MG63 (cell line): Measurements from ENCODE around the gene CFAP73. TPM values are rescaled to one million over a fixed set of nuclear protein-coding genes. Genes with fewer than 3 reads are reported as not detected.

Experiments used
- DNase-seq: peaks from one replicate; pipeline ENCODE4 v3.0.0-alpha.2; 2020
- H3K27me3 ChIP-seq: fragments of 250-450 bp; sonication (Bioruptor Pico); 2 replicates; pipeline ENCODE4 v1.5.1; 2020; ENCODE audit warnings: mild to moderate bottlenecking, moderate library complexity
- H3K36me3 ChIP-seq: fragments of 250-450 bp; sonication (Bioruptor Pico); 2 replicates; pipeline ENCODE4 v1.5.1; 2020; ENCODE audit warnings: mild to moderate bottlenecking, moderate library complexity
- H3K4me3 ChIP-seq: fragments of 250-450 bp; sonication (Bioruptor Pico); 2 replicates; pipeline ENCODE4 v1.5.1; 2020; ENCODE audit warnings: mild to moderate bottlenecking, moderate library complexity
- H3K9me3 ChIP-seq: fragments of 250-450 bp; sonication (Bioruptor Pico); 2 replicates; pipeline ENCODE4 v1.5.1; 2020; ENCODE audit warnings: mild to moderate bottlenecking, moderate library complexity
- total RNA-seq: library from RNA; depleted of rRNA; stranded (reverse); fragments of >200 nt; shearing (Covaris generic); gene quantifications from 2 replicates; pipeline ENCODE4 v1.2.3, GENCODE V29; 2014; ENCODE audit warnings: low replicate concordance

The CFAP73 gene
- total RNA-seq, 1 experiment from 2014 or later, result not detected

DNA sequence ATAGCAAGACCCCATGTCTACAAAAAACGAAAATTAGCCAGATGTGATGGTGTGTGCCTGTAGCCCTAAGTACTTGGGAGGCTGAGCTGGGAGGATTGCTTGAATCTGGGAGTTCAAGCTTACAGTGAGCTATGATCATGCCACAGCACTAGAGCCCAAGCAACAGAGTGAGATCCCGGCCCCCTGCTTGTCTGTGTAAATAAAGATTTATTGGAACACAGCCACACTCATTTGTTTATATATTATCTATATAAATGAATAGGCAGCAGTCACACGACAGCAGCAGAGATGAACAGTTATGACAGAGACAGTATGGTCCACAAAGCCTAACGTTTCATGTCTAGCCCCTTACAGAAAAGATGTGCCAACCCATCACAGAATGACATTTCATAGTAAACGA lies 20.9 kb downstream of the CFAP73 start:
- no peak for DNase-seq
- no peaks in the 10 kb centered on the region for H3K27me3 ChIP-seq
- no peaks in the 10 kb centered on the region for H3K9me3 ChIP-seq
- H3K36me3 ChIP-seq, result peaks cover 72% of the 10 kb centered on the region
- H3K4me3 ChIP-seq, result no peak overlapping the region

DNA sequence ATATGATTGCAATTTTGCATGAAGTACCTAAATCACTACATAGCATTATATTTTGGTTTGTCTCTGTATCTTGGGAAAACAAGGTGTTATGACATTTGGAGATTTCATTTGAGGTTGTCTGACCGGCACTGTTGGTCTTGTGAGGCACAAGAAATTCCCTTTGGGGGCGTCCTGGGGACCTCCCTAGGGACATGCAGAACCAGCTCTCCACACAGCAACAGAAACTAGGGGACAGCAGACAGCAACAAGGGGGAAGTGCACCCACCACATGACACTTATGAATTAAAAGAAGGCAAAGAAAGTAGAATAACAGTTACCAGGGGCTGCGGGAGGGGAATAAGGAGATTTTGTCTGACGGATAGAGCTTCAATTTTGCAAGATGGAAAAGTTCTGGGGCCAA lies 21.4 kb downstream of the CFAP73 start:
- H3K4me3 ChIP-seq, result no peak overlapping the region
- DNase-seq, result no peak
- H3K27me3 ChIP-seq, result no peaks in the 10 kb centered on the region
- peaks cover 69% of the 10 kb centered on the region for H3K36me3 ChIP-seq
- H3K9me3 ChIP-seq, result no peaks in the 10 kb centered on the region

DNA sequence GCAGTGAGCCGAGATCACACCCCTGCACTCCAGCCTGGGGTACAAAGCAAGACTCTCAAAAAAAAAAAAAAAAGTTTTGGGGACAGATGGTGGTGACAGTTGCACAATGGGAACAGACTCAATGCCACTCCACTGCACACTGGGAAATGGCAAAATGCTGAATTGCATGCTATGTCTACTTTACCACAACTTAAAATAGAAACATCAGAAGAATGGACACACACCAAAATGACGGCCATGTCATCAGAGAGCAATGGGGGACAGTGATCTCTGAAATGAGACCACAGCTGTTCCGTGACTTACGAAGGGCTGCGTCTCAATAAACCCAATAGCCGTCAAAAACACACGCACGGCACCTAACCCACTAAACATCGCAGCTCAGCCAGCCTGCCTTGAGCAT lies 22.0 kb downstream of the CFAP73 start:
- Histone ChIP-seq H3K4me3 (no peak overlapping the region), H3K36me3 (peaks cover 70% of the 10 kb centered on the region), H3K27me3 (no peaks in the 10 kb centered on the region), H3K9me3 (no peaks in the 10 kb centered on the region)
- DNase-seq, result no peak

DNA sequence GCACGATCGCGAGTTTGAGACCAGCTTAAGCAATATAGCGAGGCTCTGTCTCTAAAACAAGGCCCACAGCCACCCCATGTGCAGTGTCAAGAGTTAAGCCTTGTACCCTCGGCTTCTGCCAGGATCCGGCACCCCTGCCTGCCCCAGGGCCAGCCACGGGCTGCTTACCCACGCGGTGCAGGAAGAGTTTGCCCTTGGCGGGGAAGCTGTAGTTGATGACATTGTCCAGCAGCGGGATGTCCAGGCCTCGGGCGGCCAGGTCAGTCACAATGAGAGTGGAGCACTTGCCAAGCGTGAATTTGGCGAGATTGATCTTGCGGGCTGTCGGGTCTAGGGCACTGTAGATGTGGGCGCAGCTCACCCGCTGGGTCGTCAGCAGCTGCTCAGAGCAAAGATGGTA lies 22.7 kb downstream of the CFAP73 start:
- Histone ChIP-seq H3K27me3 (no peaks in the 10 kb centered on the region), H3K36me3 (peaks cover 75% of the 10 kb centered on the region), H3K4me3 (no peak overlapping the region), H3K9me3 (no peaks in the 10 kb centered on the region)
- DNase-seq, result no peak

DNA sequence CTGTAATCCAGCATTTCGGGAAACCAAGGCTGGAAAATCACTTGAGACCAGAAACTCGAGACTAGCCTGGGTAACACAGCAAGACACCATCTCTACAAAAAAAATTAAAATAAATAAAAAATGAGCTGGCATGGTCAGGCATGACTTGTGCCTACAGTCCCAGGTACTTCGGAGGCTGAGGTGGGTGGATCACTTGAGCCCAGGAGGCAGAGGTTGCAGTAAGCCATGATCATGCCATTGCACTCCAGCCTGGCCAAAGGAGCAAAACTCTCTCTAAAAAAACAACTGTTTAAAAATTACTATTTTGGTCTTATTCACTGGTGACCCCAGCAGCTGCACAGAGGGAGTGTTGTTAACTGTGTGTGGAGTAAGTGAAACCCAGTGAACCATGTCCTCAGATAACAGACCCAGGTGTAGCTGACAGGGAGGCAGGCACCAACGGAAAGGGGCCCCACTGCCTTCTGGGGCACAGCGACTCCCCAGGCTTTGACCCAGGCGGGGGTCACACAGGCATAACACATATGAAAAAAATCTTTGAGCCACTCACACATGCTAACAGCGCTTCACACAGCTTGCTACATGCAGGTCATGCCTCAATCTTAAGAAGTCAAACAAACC lies 23.7 kb downstream of the CFAP73 start:
- Histone ChIP-seq H3K27me3 (no peaks in the 10 kb centered on the region), H3K36me3 (peaks cover 77% of the 10 kb centered on the region)

DNA sequence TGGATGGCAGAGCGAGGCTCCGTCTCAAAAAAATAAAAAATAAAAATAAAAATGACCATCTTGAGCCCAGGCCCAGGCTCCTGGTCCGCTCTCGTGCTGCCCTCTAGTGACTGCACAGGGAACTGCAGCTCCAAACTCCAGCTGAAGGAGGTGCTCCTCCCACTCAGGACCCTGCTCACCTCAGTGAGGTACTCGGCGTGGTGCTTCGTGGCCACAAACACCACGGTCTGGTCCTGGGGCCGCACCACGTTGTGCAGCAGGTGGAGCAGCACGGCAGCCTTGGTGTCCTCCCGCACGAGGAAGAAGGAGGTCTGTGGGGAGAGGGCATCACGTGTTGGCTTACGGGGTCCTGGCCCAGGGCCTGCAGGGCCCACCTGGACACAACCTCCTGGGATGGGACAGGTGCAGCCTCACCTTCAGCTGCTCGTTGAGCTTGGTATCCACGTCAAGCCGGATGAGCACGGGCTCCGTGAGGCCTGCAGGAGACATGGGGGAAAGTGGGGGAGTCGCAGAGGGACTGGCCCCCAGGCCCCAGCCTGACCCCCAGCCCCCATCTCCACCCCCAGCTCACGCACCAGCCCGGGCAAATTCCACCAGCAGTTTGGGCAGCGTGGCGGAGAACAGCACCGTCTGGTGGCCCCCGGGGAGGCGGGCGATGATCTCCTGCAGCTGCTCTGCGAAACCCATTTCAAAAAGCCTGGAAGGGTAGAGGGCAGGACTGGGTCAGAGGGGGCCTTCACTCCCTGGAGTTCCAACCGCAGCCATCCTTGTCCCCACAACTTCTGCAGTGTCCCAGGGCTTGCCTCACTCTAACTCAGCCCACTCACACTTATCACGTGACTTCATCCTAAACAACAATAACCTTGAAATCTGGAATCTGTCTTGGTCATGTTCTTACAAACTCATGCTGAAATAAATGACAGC lies 25.2 kb downstream of the CFAP73 start:
- Histone ChIP-seq H3K27me3 (no peaks in the 10 kb centered on the region), H3K9me3 (no peaks in the 10 kb centered on the region), H3K4me3 (no peak overlapping the region), H3K36me3 (peaks cover 80% of the 10 kb centered on the region)
- peak; percentile 56 for DNase-seq

More for the DNA sequence above, 23.7 kb downstream of the CFAP73 start:
- H3K9me3 ChIP-seq, result no peaks in the 10 kb centered on the region
- no peak overlapping the region for H3K4me3 ChIP-seq
- DNase-seq, result no peak

DNA sequence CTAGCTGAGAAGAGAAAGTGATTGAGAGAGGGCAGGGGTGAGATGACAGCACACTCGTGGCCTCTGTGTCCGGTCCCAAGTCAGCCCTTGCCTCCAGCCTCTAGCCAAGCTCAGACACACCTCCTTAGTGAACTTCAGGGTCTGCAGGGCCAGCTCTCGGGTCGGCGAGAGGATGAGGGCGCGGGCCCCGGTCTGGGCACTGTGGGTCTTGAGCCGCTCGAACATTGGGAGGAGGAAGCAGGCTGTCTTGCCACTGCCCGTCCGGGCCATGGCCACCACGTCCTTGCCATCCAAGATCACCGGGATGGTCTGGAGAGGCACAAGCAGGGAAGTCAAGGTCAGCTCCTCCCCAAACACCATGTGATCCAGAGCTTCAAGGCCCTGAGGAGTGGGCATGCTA lies 29.5 kb downstream of the CFAP73 start:
- Histone ChIP-seq H3K4me3 (no peak overlapping the region), H3K27me3 (no peaks in the 10 kb centered on the region), H3K36me3 (peaks cover 65% of the 10 kb centered on the region), H3K9me3 (no peaks in the 10 kb centered on the region)
- DNase-seq, result no peak

DNA sequence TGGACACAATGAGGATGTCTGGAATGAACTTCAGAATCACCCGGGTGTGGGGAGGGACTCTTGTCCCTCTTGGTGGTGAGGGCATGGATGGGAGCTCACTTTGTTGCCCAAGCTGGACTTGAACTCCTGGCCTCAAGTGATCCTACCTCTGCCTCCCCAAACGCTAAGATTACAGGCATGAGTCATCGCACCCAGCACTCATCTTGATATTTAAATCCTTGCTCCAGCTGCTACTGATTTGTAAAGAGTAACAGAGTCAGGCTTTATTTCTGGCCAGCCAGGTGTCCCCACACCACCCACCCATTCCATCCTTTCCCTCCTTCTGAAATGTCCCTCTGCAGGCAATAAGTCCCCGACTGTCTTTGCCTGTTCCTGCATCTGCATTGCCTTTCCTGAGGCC lies 30.8 kb downstream of the CFAP73 start:
- no peak for DNase-seq
- Histone ChIP-seq H3K27me3 (no peaks in the 10 kb centered on the region), H3K4me3 (no peak overlapping the region), H3K36me3 (peaks cover 66% of the 10 kb centered on the region), H3K9me3 (no peaks in the 10 kb centered on the region)

DNA sequence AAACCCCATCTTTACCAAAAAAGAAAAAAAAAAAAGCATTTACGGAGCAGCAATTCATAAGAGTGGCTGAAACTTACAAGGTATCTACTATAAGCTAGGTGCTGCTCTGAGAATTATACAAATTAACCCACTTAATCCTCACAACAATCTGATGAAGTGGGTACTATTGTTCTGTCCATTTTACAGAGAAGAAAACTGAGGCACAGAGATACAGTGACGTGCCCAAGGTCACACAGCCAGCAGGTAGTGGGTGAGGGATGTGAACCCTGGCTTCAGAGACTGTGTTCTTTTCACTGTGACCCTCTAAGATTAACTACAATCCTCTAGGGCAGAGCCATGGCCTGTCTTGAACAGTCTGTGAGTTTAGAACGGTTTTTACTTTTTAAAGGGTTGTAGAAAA lies 32.5 kb downstream of the CFAP73 start:
- H3K36me3 ChIP-seq, result peaks cover 66% of the 10 kb centered on the region
- no peaks in the 10 kb centered on the region for H3K9me3 ChIP-seq
- DNase-seq, result no peak
- H3K27me3 ChIP-seq, result no peaks in the 10 kb centered on the region
- no peak overlapping the region for H3K4me3 ChIP-seq

DNA sequence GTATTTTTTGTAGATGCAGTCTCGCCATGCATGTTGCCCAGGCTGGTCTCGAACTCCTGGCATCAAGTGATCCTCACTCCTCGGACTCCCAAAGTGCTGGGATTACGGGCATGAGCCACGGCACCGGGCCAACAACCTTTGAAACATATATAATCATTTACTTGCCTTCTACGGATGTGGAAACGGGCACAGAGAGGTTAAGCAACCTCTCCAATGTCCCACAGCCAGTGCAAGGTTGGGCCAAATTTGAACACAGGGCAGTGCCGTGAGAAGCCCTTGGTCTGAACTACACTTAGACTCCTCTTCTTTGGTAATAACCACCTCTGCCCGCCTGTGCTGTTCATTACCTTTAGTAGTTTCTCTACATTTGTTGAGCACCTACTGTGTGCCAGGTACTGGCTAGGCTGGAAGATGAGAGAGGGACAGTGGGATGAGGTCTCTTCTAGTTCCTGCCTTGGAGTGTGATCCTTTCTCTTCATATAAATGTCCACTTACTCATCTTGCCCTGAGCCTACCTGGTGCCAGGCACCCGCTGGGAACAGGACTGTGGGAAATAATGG lies 33.6 kb downstream of the CFAP73 start:
- Histone ChIP-seq H3K36me3 (peaks cover 59% of the 10 kb centered on the region), H3K9me3 (no peaks in the 10 kb centered on the region), H3K27me3 (no peaks in the 10 kb centered on the region), H3K4me3 (no peak overlapping the region)
- DNase-seq, result no peak

DNA sequence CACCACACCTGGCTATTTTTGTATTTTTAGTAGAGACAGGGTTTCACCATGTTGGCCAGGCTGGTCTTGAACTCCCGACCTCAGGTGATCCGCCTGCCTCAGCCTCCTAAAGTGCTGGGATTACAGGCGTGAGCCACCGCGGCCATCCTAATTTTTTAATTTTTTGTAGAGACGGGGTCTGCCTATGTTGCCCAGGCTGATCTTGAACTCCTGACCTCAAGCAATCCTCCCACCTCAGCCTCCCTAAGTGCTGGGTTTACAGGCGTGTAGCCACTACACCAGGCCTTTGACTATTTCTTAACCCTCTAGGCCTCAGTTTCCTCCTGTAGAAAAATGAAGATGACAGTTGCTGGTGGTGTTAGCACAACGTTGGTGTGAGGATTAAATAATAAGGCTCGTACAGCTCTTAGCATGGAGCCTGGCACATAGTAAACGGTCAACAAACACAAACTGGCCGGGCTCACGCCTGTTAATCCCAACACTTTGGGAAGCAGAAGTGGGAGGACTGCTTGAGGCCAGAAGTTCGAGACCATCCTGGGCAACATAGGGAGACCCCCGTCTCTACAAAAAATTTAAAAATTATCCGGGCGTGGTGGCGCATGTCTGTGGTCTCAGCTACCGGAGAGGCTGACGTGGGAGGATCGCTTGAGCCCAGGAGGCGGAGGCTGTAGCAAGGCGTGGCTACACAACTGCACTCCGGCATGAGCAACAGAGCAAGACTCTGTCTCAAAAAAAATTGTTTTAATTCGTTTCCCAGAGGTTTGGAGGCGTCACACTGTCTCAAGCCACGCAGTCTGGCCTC lies 34.8 kb downstream of the CFAP73 start:
- Histone ChIP-seq H3K27me3 (no peaks in the 10 kb centered on the region), H3K36me3 (peaks cover 57% of the 10 kb centered on the region), H3K9me3 (no peaks in the 10 kb centered on the region), H3K4me3 (peak overlapping the region; percentile 93)
- no peak for DNase-seq

DNA sequence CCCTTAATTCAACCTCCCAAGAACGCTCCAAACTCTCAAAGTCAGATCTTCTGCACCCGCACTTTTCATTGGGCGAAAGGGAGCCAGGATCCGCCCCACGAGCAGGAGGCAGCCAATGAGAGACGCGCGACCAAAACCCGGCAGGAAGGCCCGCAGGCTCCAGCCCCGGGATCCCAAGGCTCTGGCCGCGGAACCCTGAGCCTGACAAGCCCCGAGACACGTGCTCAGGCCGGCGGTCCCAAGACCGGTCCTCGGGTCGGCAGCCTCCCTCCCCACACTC lies 35.3 kb downstream of the CFAP73 start:
- no peaks in the 10 kb centered on the region for H3K27me3 ChIP-seq
- peak; percentile 91 for DNase-seq
- H3K9me3 ChIP-seq, result no peaks in the 10 kb centered on the region
- H3K36me3 ChIP-seq, result peaks cover 53% of the 10 kb centered on the region
- H3K4me3 ChIP-seq, result peak overlapping the region; percentile 93

DNA sequence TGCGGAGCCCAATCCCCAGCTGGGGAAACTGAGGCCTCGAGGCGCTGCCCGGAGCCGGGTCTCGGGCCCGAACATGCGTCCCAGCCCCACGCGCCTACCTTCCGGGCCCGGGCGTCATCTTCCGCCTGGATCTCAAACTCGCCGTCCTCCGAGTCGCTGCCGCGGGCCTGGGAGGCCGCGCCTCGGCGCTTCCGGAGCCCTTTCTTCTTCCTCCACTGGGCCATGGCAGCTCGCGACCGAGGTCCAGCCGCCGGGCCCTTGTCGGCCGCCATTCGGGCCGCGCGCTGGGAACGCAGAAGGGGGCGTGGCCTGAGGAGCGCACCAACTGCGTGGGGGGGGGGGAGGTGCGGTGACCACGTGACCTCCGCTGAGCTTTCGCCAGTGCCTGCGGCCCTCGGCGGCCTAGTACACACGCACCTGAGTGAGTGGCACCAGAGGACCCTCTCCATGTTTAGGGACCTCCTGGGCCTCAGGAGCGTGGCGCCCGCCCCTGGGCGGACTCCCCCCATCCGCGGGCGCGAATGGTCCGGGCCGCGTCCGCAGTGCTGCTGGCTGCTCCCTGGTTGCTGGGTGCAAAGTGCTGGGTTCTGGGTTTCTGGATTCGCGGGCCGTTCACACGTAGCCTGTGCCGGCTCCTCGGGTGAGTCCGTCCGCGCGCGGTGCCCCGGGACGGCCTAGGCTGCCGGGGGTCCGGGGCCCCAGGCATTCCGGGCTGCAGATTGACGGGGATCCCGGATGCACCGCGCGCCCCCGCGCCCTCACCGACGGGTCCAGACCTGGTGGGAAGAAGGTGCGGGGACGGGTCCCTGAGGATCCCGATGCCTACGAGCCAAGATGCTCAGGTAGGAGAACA lies 35.9 kb downstream of the CFAP73 start, which contains the start of the genes DDX54 and RITA1:
Gene DDX54, minus strand, starts transcription at position 299 of the 853 bp plus-strand sequence. Its CDS starts 27 bp downstream, at position 272.
Gene RITA1, plus strand, starts transcription at position 542 of the 853 bp plus-strand sequence. CDS start 1,026 bp downstream, outside the sequence.
- no peaks in the 10 kb centered on the region for H3K27me3 ChIP-seq
- no peaks in the 10 kb centered on the region for H3K9me3 ChIP-seq
- H3K4me3 ChIP-seq, result peak within 1 kb of the TSS; percentile 93
- H3K36me3 ChIP-seq, result peaks cover 48% of the 10 kb centered on the region
- peak; percentile 77 for DNase-seq

DNA sequence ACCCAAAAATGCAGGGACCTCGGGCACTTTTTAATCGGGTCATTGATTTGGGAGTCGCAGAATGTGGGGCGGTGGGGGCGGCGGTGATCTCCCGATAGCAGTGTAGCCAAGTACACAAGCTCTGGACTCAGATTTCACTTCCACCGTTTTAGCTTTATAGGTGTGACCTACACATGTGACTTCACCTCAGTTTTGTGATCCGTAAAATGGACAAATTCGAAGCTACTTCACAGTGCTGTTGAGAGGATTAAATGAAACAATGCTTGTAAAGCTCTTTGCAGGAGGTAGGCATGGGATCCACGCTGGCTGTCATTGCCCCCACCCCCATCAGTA lies 36.5 kb downstream of the CFAP73 start:
- H3K27me3 ChIP-seq, result no peaks in the 10 kb centered on the region
- peaks cover 46% of the 10 kb centered on the region for H3K36me3 ChIP-seq
- no peaks in the 10 kb centered on the region for H3K9me3 ChIP-seq
- H3K4me3 ChIP-seq, result peak overlapping the region; percentile 93
- no peak for DNase-seq

DNA sequence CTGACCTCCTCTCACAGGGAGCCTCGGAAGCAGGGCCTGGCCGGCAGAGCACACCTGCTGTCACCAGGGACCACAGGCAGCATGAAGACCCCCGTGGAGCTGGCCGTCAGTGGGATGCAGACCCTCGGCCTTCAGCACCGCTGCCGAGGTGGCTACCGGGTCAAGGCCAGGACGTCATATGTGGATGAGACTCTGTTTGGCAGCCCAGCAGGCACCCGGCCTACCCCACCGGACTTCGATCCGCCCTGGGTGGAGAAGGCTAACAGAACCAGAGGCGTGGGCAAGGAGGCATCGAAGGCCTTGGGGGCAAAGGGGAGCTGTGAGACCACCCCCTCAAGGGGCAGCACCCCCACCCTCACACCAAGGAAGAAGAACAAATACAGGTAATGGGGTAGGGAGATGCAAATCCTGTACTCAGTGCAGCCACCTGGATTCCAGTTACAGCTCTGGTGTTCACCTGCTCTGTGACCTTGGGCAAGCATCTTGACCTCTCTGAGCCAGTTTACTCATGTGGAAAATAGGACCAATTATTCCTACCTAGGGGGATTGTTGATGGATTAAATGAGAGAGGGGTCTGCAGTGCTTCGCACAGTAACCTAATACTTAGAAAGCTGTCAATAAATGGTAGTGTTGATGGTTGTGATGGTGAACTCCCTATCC lies 37.3 kb downstream of the CFAP73 start:
- Histone ChIP-seq H3K36me3 (peaks cover 53% of the 10 kb centered on the region), H3K4me3 (peak overlapping the region; percentile 93), H3K9me3 (no peaks in the 10 kb centered on the region), H3K27me3 (no peaks in the 10 kb centered on the region)
- no peak for DNase-seq

DNA sequence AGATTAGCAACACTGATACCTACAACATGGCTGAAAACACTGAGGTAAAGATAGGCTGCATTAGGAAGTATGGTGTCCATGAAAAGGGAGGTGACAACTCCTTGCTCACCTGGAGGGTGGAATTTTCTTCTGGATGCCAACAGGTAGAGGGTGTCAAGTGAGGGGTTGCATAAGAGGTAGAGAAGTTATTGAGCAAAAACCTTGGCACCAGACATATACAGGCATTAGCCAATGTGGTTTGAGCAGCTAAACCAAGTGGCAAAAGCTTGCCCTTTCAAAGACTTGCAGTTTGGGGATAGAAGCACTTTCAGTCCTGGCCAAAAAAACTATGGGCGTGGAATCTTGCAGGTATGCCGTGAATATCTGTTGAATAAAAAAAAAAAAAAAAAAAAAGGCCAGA lies 39.8 kb downstream of the CFAP73 start:
- Histone ChIP-seq H3K9me3 (no peaks in the 10 kb centered on the region), H3K27me3 (no peaks in the 10 kb centered on the region), H3K36me3 (peaks cover 49% of the 10 kb centered on the region), H3K4me3 (no peak overlapping the region)
- no peak for DNase-seq
